DND-41 (cell line): ENCODE data around the gene EMD.

Experiments
- ATAC-seq: fragments of 200-7000 bp; cut with Tn5 transposase; 3 replicates; pipeline ENCODE4 v1.9.1; 2021; ENCODE audit warnings: low read depth; ENCODE audit not compliant: insufficient read depth
- DNase-seq: peaks from one replicate; pipeline ENCODE4 v3.0.0-alpha.2; 2020
- H2AFZ ChIP-seq: 2 replicates; pipeline ENCODE4 v1.6.0; 2012; ENCODE audit warnings: low read depth, low read length
- H3K27ac ChIP-seq: 2 replicates; pipeline ENCODE4 v1.5.1; 2012; ENCODE audit warnings: low read length, inconsistent platforms
- H3K27me3 ChIP-seq: fragments of 200-600 bp; sonication (generic); 2 replicates; pipeline ENCODE4 v1.6.0; 2012; ENCODE audit warnings: low read length, mild to moderate bottlenecking, inconsistent platforms; ENCODE audit not compliant: insufficient read depth, poor library complexity
- H3K36me3 ChIP-seq: 2 replicates; pipeline ENCODE4 v1.5.1; 2012; ENCODE audit warnings: low read length, inconsistent platforms; ENCODE audit not compliant: insufficient read depth
- H3K4me1 ChIP-seq: 2 replicates; pipeline ENCODE4 v1.5.1; 2012; ENCODE audit warnings: mild to moderate bottlenecking, low read length; ENCODE audit not compliant: insufficient read depth
- H3K4me2 ChIP-seq: 2 replicates; pipeline ENCODE4 v1.6.0; 2012; ENCODE audit warnings: mild to moderate bottlenecking, moderate library complexity, low read length, inconsistent platforms; ENCODE audit not compliant: insufficient read depth
- H3K4me3 ChIP-seq, 2 experiments: fragments of 200-600 bp in 1 of 2; shearing (Covaris generic) in 1 of 2; 2 replicates each; pipeline ENCODE4 v1.5.1; 2012 to 2016; ENCODE audit warnings: inconsistent platforms in 2 of 2, low read length in 2 of 2, mild to moderate bottlenecking in 2 of 2, low read depth in 1 of 2, moderate library complexity in 1 of 2
- H3K79me2 ChIP-seq: 2 replicates; pipeline ENCODE4 v1.6.0; 2012; ENCODE audit warnings: low read length, inconsistent platforms; ENCODE audit not compliant: insufficient read depth
- H3K9ac ChIP-seq: 2 replicates; pipeline ENCODE4 v1.6.0; 2012; ENCODE audit warnings: low read depth, mild to moderate bottlenecking, inconsistent platforms, low read length, moderate library complexity
- H3K9me3 ChIP-seq: 2 replicates; pipeline ENCODE4 v1.5.1; 2012; ENCODE audit warnings: low read length, moderate library complexity, mild to moderate bottlenecking, inconsistent platforms; ENCODE audit not compliant: insufficient read depth, severe bottlenecking
- H4K20me1 ChIP-seq: 2 replicates; pipeline ENCODE4 v1.6.0; 2012; ENCODE audit warnings: low read length; ENCODE audit not compliant: insufficient read depth
- EZH2 ChIP-seq: IDR thresholded peaks from 3 replicates; pipeline ENCODE4 v1.6.1; 2012; ENCODE audit warnings: borderline replicate concordance, low read depth, mild to moderate bottlenecking, moderate library complexity, low read length, inconsistent platforms; ENCODE audit not compliant: severe bottlenecking
- TF ChIP-seq, protein P1 (sequence below): IDR thresholded peaks from 2 replicates; pipeline ENCODE4 v1.5.1; 2012; ENCODE audit warnings: borderline replicate concordance, low read length, moderate library complexity, mild to moderate bottlenecking; ENCODE audit not compliant: poor library complexity, severe bottlenecking; ENCODE audit errors: extremely low read depth

The EMD gene

DNA sequence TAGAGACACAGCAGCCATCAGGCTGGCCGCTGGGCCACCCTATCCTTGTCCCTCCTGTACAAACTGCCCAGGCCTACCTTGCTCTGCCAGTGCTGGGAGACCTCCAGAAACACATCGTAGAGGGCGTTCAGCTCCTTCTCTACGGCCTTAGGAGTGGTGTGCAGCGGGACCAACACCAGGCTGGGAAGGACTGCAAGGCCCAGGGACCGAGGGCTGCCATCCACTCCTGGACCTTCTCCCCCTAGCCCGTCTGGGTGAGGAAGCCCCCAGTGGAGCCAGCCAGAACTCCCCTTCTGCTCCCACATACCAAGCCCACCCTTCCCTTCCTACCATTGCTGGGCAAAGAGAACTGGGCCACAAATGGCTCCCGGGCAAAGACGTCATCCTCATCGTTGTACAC lies 24.1 kb downstream of the EMD start:
- Histone ChIP-seq H3K4me2 (no peak overlapping the region), H3K4me1 (peaks cover 14% of the 10 kb centered on the region), H3K9ac (no peak overlapping the region), H3K9me3 (no peaks in the 10 kb centered on the region), H4K20me1 (peaks cover 21% of the 10 kb centered on the region), H3K79me2 (peaks cover 18% of the 10 kb centered on the region), H2AFZ (no peak overlapping the region), H3K36me3 (peaks cover 29% of the 10 kb centered on the region), H3K4me3 (no peak overlapping the region), H3K27ac (no peak overlapping the region), H3K27me3 (no peaks in the 10 kb centered on the region)
- DNase-seq: no peak
- no peak for ATAC-seq
- no peak for TF ChIP-seq EZH2
- TF ChIP-seq, protein P1, sequence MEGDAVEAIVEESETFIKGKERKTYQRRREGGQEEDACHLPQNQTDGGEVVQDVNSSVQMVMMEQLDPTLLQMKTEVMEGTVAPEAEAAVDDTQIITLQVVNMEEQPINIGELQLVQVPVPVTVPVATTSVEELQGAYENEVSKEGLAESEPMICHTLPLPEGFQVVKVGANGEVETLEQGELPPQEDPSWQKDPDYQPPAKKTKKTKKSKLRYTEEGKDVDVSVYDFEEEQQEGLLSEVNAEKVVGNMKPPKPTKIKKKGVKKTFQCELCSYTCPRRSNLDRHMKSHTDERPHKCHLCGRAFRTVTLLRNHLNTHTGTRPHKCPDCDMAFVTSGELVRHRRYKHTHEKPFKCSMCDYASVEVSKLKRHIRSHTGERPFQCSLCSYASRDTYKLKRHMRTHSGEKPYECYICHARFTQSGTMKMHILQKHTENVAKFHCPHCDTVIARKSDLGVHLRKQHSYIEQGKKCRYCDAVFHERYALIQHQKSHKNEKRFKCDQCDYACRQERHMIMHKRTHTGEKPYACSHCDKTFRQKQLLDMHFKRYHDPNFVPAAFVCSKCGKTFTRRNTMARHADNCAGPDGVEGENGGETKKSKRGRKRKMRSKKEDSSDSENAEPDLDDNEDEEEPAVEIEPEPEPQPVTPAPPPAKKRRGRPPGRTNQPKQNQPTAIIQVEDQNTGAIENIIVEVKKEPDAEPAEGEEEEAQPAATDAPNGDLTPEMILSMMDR: no peak

DNA sequence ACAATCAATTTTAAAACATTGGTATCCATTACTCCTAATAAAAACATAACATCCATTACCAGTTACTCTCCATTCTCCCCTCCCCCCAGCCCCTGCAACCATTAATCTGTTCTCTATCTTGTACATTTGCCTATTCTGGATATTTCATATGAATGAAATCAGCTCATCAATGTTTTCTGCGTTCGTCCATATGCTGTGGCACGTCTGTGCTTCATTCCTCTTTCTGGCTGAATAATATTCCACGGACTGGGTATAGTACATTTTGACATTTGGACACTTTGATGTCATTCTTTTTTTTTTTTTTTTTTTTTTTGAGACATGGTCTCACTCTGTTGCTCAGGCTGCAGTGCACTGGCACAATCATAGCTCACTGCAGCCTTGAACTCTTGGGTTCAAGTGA lies 24.8 kb downstream of the EMD start:
- Histone ChIP-seq H3K27me3 (no peaks in the 10 kb centered on the region), H3K4me1 (peaks cover 14% of the 10 kb centered on the region), H3K36me3 (peaks cover 25% of the 10 kb centered on the region), H3K27ac (no peak overlapping the region), H3K79me2 (peaks cover 11% of the 10 kb centered on the region), H3K4me3 (no peak overlapping the region), H3K9ac (no peak overlapping the region), H4K20me1 (peaks cover 20% of the 10 kb centered on the region), H3K9me3 (no peaks in the 10 kb centered on the region), H3K4me2 (no peak overlapping the region), H2AFZ (no peak overlapping the region)
- ATAC-seq: no peak
- no peak for DNase-seq
- TF ChIP-seq, protein P1: no peak
- TF ChIP-seq EZH2: no peak

DNA sequence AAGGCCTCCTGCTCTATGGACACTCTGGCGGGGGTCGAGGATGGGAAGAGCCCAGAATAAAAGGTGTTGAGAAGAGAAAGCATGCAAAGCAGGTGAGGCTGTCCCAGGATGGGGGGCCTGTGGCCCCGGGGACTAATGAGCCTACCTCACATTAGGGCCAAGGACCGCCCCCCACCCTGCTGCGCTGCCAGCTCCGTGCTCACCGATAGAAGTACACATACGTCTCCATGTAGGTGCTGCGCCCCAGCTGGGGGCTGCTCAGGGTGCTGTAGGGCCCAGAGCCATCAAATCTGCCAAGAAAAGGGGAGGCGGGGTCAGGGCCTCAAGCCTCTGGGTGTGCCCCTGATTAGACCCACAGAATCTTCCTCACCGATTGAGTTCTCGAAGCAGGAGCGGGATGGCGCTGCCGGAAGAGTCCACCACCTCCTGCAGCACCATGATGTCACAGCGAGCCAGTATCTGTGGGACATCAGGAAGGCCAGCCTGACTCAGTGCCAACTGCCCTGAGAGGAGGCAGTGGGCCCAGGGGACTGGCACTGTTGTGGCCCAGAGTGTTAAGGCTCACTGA lies 25.6 kb downstream of the EMD start:
- no peak for ATAC-seq
- TF ChIP-seq, protein P1: no peak
- no peak for TF ChIP-seq EZH2

More for the DNA sequence above, 25.6 kb downstream of the EMD start:
- Histone ChIP-seq H3K4me3 (no peak overlapping the region), H4K20me1 (peaks cover 12% of the 10 kb centered on the region), H3K9ac (no peak overlapping the region), H3K36me3 (peaks cover 16% of the 10 kb centered on the region), H3K79me2 (peaks cover 3% of the 10 kb centered on the region; the same call in 1 of the 2 replicates), H2AFZ (no peak overlapping the region), H3K27me3 (no peaks in the 10 kb centered on the region), H3K27ac (no peak overlapping the region), H3K9me3 (no peaks in the 10 kb centered on the region), H3K4me2 (no peak overlapping the region), H3K4me1 (peaks cover 5% of the 10 kb centered on the region)
- no peak for DNase-seq
